H9 (cell line): ENCODE results near the gene CAMK2B. TPM values are rescaled to one million over a fixed set of nuclear protein-coding genes. Genes with fewer than 3 reads are reported as not detected.

Experiments used
- DNase-seq: peaks from one replicate; pipeline ENCODE4 v3.0.0-alpha.2; 2017
- H2AFZ ChIP-seq: one replicate; pipeline ENCODE4 v1.6.1; 2013; ENCODE audit warnings: mild to moderate bottlenecking, low read length, control low read depth, moderate library complexity
- H2AK5ac ChIP-seq: 2 replicates; pipeline ENCODE4 v1.6.1; 2013; ENCODE audit warnings: low read length, control low read depth, mixed read lengths; ENCODE audit not compliant: insufficient read length
- H2BK120ac ChIP-seq: one replicate; pipeline ENCODE4 v1.6.1; 2013; ENCODE audit warnings: low read depth, mild to moderate bottlenecking, low read length, control low read depth, inconsistent platforms; ENCODE audit not compliant: poor library complexity, severe bottlenecking
- H2BK12ac ChIP-seq: 2 replicates; pipeline ENCODE4 v1.6.1; 2013; ENCODE audit warnings: low read length, control low read depth, mixed read lengths, low read depth; ENCODE audit not compliant: insufficient read length
- H2BK15ac ChIP-seq: 2 replicates; pipeline ENCODE4 v1.6.1; 2013; ENCODE audit warnings: low read depth, low read length, control low read depth
- H2BK20ac ChIP-seq: one replicate; pipeline ENCODE4 v1.6.1; 2013; ENCODE audit warnings: low read depth, mild to moderate bottlenecking, low read length, control low read depth, inconsistent platforms; ENCODE audit not compliant: poor library complexity, severe bottlenecking
- H2BK5ac ChIP-seq: 2 replicates; pipeline ENCODE4 v1.6.1; 2013; ENCODE audit warnings: low read length, control low read depth, mixed read lengths; ENCODE audit not compliant: insufficient read length
- H3K14ac ChIP-seq: 2 replicates; pipeline ENCODE4 v1.6.1; 2013; ENCODE audit warnings: low read length, control low read depth; ENCODE audit not compliant: insufficient read depth
- H3K18ac ChIP-seq: 2 replicates; pipeline ENCODE4 v1.6.1; 2013; ENCODE audit warnings: low read depth, mild to moderate bottlenecking, mixed read lengths, low read length, control low read depth; ENCODE audit not compliant: insufficient read length
- H3K23ac ChIP-seq: 2 replicates; pipeline ENCODE4 v1.6.1; 2013; ENCODE audit warnings: low read length, control low read depth, mixed read lengths, low read depth; ENCODE audit not compliant: insufficient read length
- H3K23me2 ChIP-seq: 2 replicates; pipeline ENCODE4 v1.6.1; 2013; ENCODE audit warnings: low read depth, mild to moderate bottlenecking, mixed read lengths, low read length, control low read depth; ENCODE audit not compliant: insufficient read length, poor library complexity, severe bottlenecking
- H3K27ac ChIP-seq: 2 replicates; pipeline ENCODE4 v1.5.1; 2013; ENCODE audit warnings: low read length, control low read depth, mixed read lengths, low read depth; ENCODE audit not compliant: insufficient read length
- H3K27me3 ChIP-seq: 2 replicates; pipeline ENCODE4 v1.6.1; 2013; ENCODE audit warnings: low read length, control low read depth, inconsistent platforms; ENCODE audit not compliant: insufficient read depth
- H3K4ac ChIP-seq: 2 replicates; pipeline ENCODE4 v1.6.1; 2013; ENCODE audit warnings: low read depth, mild to moderate bottlenecking, control low read depth, inconsistent platforms, low read length, moderate library complexity
- H3K4me1 ChIP-seq: 2 replicates; pipeline ENCODE4 v1.6.1; 2013; ENCODE audit warnings: low read length, control low read depth, inconsistent platforms; ENCODE audit not compliant: insufficient read depth
- H3K4me2 ChIP-seq: 2 replicates; pipeline ENCODE4 v1.6.1; 2013; ENCODE audit warnings: low read length, control low read depth, mixed read lengths; ENCODE audit not compliant: insufficient read length, insufficient read depth
- H3K56ac ChIP-seq: 2 replicates; pipeline ENCODE4 v1.6.1; 2013; ENCODE audit warnings: low read depth, mild to moderate bottlenecking, mixed read lengths, low read length, control low read depth; ENCODE audit not compliant: insufficient read length
- H3K79me1 ChIP-seq: 2 replicates; pipeline ENCODE4 v1.6.1; 2013; ENCODE audit warnings: low read depth, mild to moderate bottlenecking, moderate library complexity, low read length, control low read depth, inconsistent platforms; ENCODE audit not compliant: insufficient read depth, poor library complexity, severe bottlenecking
- H3K79me2 ChIP-seq: 2 replicates; pipeline ENCODE4 v1.6.1; 2013; ENCODE audit warnings: low read length, control low read depth, inconsistent platforms; ENCODE audit not compliant: insufficient read depth
- H3K9ac ChIP-seq: 2 replicates; pipeline ENCODE4 v1.6.1; 2013; ENCODE audit warnings: low read length, control low read depth, mixed read lengths; ENCODE audit not compliant: insufficient read length; ENCODE audit errors: extremely low read depth
- H3K9me3 ChIP-seq: one replicate; pipeline ENCODE4 v1.6.1; 2013; ENCODE audit warnings: low read depth, low read length, inconsistent platforms; ENCODE audit not compliant: control insufficient read depth
- H3T11ph ChIP-seq: one replicate; pipeline ENCODE4 v1.6.1; 2013; ENCODE audit warnings: mild to moderate bottlenecking, low read length, control low read depth, inconsistent platforms
- H4K20me1 ChIP-seq: one replicate; pipeline ENCODE4 v1.6.1; 2013; ENCODE audit not compliant: control insufficient read depth, insufficient read length, insufficient read depth
- H4K5ac ChIP-seq: 2 replicates; pipeline ENCODE4 v1.6.1; 2013; ENCODE audit warnings: low read depth, mild to moderate bottlenecking, mixed read lengths, low read length, control low read depth; ENCODE audit not compliant: insufficient read length
- H4K8ac ChIP-seq: replicated peaks from 2 replicates; pipeline ENCODE4 v1.6.1; 2013; ENCODE audit warnings: low read length, control low read depth, mixed read lengths, low read depth; ENCODE audit not compliant: insufficient read length
- H4K91ac ChIP-seq: 2 replicates; pipeline ENCODE4 v1.6.1; 2013; ENCODE audit warnings: low read depth, mild to moderate bottlenecking, moderate library complexity, mixed read lengths, low read length, control low read depth; ENCODE audit not compliant: insufficient read length
- H3K27ac Mint-ChIP-seq, 3 experiments: 2 replicates in 2 of 3; 3 replicates in 1 of 3; pipeline ENCODE4 v1.8.0; 2020 to 2021; ENCODE audit warnings: mixed read lengths in 3 of 3, mild to moderate bottlenecking in 1 of 3, moderate library complexity in 1 of 3
- H3K27me3 Mint-ChIP-seq: 2 replicates; pipeline ENCODE4 v1.8.0; 2021; ENCODE audit warnings: low read depth, mild to moderate bottlenecking, moderate library complexity, mixed read lengths
- H3K36me3 Mint-ChIP-seq, 3 experiments: 2 replicates in 2 of 3; 3 replicates in 1 of 3; pipeline ENCODE4 v1.8.0; 2020 to 2021; ENCODE audit warnings: low read depth in 3 of 3, mixed read lengths in 3 of 3; ENCODE audit not compliant: insufficient read depth in 1 of 3
- H3K4me1 Mint-ChIP-seq, 2 experiments: 2 replicates each; pipeline ENCODE4 v1.8.0; 2020; ENCODE audit warnings: mixed read lengths in 2 of 2
- H3K4me3 Mint-ChIP-seq, 2 experiments: 2 replicates in 1 of 2; 3 replicates in 1 of 2; pipeline ENCODE4 v1.8.0; 2020 to 2021; ENCODE audit warnings: mild to moderate bottlenecking in 2 of 2, mixed read lengths in 2 of 2, moderate library complexity in 1 of 2
- H3K9me3 Mint-ChIP-seq, 2 experiments: 2 replicates in 1 of 2; 3 replicates in 1 of 2; pipeline ENCODE4 v1.8.0; 2020; ENCODE audit warnings: mild to moderate bottlenecking in 2 of 2, mixed read lengths in 2 of 2, moderate library complexity in 1 of 2
- WGBS: extraction: QIAGEN DNeasy Blood & Tissue Kit; methylation state at CpG from one replicate; pipeline ENCODE4 v1.1.7; 2013; ENCODE audit warnings: missing lambda C conversion rate, low lambda C conversion rate, mixed read lengths; ENCODE audit not compliant: insufficient read length; ENCODE audit errors: extremely low coverage; 5-methylcytosine and 5-hydroxymethylcytosine counted together
- total RNA-seq: library from RNA; stranded (reverse); gene quantifications from 2 replicates; pipeline ENCODE4 v1.2.1, GENCODE V29; 2021
- TF ChIP-seq, protein P1 (sequence below): fragments of 200-600 bp; sonication (generic); conservative IDR thresholded peaks from 3 replicates; pipeline ENCODE4 v1.8.0; 2021; ENCODE audit warnings: antibody characterized with exemption, mild to moderate bottlenecking

The CAMK2B gene
- total RNA-seq, 1 experiment from 2014 or later = 0.17 TPM

DNA sequence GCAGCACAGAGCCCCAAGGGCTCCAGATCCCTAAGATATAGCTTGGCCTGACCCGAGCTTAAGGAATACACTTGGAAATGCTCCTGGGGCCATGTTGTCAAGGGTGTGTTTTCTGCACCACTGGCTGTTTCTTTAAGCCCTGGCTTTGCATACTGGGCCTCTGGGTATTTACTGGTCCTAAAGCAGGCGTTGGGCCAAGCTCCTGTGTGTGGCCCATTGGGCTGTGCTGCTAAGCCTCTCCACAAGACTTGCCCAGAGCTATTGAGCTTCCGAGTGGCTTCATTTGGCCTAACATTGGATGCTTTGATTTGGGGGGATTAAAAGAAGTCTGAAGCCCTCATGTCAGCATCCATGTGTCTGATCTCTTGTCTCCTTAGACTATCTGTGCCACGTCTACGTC, 119.4 kb downstream of the CAMK2B start:
- no peak overlapping the region for H2BK12ac ChIP-seq
- no peak overlapping the region for H2BK15ac ChIP-seq
- H3K9ac ChIP-seq = no peak overlapping the region
- no peaks in the 10 kb centered on the region for H3K27me3 ChIP-seq
- no peak overlapping the region for H2AK5ac ChIP-seq
- H3K27ac ChIP-seq = no peak overlapping the region
- no peak overlapping the region for H3K18ac ChIP-seq
- no peak overlapping the region for H3K23ac ChIP-seq
- Mint-ChIP-seq H3K4me1 (peaks cover 12 to 13% of the 10 kb centered on the region in 2 experiments), H3K36me3 (peaks cover 28 to 59% (median 57%) of the 10 kb centered on the region in 3 experiments; a peak in 6 of 7 replicates), H3K27me3 (no peaks in the 10 kb centered on the region), H3K9me3 (no peaks in the 10 kb centered on the region), H3K27ac (no peak overlapping the region), H3K4me3 (no peak overlapping the region)
- H4K5ac ChIP-seq = no peak overlapping the region
- no peak for DNase-seq
- H3K23me2 ChIP-seq = peaks cover 3% of the 10 kb centered on the region
- no peak overlapping the region for H2AFZ ChIP-seq
- H3K56ac ChIP-seq = no peak overlapping the region
- no peaks in the 10 kb centered on the region for H3K4me1 ChIP-seq
- H3K14ac ChIP-seq = no peak overlapping the region
- H2BK20ac ChIP-seq = no peak overlapping the region
- no peak overlapping the region for H3K4me2 ChIP-seq
- no peaks in the 10 kb centered on the region for H4K20me1 ChIP-seq
- H4K91ac ChIP-seq = no peak overlapping the region
- TF ChIP-seq, protein P1, sequence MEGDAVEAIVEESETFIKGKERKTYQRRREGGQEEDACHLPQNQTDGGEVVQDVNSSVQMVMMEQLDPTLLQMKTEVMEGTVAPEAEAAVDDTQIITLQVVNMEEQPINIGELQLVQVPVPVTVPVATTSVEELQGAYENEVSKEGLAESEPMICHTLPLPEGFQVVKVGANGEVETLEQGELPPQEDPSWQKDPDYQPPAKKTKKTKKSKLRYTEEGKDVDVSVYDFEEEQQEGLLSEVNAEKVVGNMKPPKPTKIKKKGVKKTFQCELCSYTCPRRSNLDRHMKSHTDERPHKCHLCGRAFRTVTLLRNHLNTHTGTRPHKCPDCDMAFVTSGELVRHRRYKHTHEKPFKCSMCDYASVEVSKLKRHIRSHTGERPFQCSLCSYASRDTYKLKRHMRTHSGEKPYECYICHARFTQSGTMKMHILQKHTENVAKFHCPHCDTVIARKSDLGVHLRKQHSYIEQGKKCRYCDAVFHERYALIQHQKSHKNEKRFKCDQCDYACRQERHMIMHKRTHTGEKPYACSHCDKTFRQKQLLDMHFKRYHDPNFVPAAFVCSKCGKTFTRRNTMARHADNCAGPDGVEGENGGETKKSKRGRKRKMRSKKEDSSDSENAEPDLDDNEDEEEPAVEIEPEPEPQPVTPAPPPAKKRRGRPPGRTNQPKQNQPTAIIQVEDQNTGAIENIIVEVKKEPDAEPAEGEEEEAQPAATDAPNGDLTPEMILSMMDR = no peak
- no peak overlapping the region for H2BK120ac ChIP-seq
- no peak overlapping the region for H2BK5ac ChIP-seq
- H3K4ac ChIP-seq = no peak overlapping the region
- peaks cover 3% of the 10 kb centered on the region for H3K79me1 ChIP-seq
- WGBS = no CpG with 5 or more reads among the region's 5 CpGs
- H3K9me3 ChIP-seq = no peaks in the 10 kb centered on the region
- H4K8ac ChIP-seq = no peak overlapping the region
- H3K79me2 ChIP-seq = peaks cover 17% of the 10 kb centered on the region; the same call in 1 of the 2 replicates
- no peak overlapping the region for H3T11ph ChIP-seq
